ENCODE measurements around the gene PNMA6E. TPM values are rescaled to one million over a fixed set of nuclear protein-coding genes. Genes with fewer than 3 reads are reported as not detected.

PNMA6E gene
- total RNA-seq, 1 donor: 0.10 TPM

DNA sequence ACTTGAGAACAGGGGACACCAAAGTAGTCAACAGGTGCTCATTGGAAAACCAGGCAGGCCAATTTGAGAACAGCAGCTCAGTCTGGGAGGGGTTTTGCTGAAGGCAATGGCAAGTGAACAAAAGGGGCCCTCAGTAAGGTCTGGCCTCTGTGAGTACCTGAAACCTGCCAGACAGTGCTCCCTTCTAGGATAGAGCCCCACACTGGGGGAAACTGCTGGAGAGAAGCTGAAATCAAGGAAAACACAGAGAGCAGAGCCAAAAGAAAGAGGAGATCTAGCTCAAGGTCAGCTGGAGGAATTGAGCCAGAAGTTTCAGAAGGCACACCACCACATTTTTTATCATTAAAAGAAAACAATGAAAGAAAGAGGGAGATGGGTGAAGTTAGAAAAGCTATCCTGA lies 28.2 kb downstream of the PNMA6E start:
- no peak overlapping the region for H3K4me3 ChIP-seq (ENCODE audit: low read length)
- no peaks in the 10 kb centered on the region for H3K9me3 ChIP-seq (ENCODE audit: low read depth, low read length)
- H3K27me3 ChIP-seq (ENCODE audit: insufficient read depth, low read length): no peaks in the 10 kb centered on the region
- no peaks in the 10 kb centered on the region for H3K4me1 ChIP-seq (ENCODE audit: insufficient read depth, low read length)

DNA sequence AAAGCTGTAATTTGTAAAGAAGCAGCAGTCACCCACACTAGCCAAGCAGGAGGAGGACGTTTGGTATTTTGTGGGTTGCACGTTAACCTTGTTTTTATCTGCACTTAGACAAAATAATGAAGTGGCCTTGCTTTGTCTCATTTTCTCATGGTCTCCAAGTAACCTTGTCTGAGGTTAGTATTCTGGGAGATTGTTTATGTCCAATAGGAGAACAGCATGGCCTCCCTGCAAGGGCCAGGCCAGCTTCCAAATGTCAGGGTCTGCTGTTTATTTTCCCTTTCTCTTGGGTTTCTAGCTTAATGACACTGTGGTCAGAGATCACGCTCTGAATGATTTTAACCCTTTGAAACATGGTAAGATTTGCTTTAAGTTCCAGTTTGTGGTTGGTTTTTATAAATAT lies 29.9 kb downstream of the PNMA6E start:
- Histone ChIP-seq H3K27me3 (ENCODE audit: insufficient read depth, low read length) (no peaks in the 10 kb centered on the region), H3K4me1 (ENCODE audit: insufficient read depth, low read length) (no peaks in the 10 kb centered on the region), H3K9me3 (ENCODE audit: low read depth, low read length) (no peaks in the 10 kb centered on the region), H3K4me3 (ENCODE audit: low read length) (no peak overlapping the region)

DNA sequence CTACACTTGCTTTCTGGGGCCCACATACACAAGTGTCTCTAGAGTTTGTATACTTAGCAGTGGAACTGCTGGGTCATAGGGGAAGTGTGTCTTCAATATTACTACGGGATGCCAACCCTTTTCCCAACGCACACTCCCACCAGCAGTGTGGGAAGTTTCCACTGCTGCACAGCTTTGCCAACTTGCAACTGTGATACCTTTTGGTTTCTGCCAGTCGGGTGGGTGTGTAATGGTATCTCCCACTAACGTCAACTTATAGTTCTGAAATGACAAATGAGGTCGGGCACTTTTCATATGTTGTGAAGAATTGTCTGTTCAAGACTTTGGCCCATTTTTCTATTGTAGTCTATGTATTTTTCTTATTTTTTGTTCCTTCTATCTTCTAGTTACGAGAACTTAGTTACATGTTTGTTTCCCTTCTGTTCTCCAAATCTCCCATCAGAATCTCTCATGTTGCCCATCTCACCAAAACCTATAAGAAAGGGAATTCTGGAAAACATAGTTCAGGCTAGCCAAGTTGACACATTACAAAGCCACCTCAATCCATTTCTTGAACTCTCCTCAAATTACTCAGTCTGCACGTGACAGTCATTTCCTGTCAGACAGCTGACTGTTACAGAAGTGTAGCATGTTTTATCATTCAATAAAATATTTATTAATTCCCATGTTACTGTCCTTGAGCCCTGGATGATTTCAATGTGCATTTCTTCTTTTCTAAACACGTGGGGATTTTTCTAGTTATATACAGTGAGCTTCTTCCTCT lies 30.7 kb downstream of the PNMA6E start:
- H3K27me3 ChIP-seq (ENCODE audit: insufficient read depth, low read length): no peaks in the 10 kb centered on the region
- H3K9me3 ChIP-seq (ENCODE audit: low read depth, low read length): no peaks in the 10 kb centered on the region
- no peak overlapping the region for H3K4me3 ChIP-seq (ENCODE audit: low read length)
- H3K4me1 ChIP-seq (ENCODE audit: insufficient read depth, low read length): no peaks in the 10 kb centered on the region

DNA sequence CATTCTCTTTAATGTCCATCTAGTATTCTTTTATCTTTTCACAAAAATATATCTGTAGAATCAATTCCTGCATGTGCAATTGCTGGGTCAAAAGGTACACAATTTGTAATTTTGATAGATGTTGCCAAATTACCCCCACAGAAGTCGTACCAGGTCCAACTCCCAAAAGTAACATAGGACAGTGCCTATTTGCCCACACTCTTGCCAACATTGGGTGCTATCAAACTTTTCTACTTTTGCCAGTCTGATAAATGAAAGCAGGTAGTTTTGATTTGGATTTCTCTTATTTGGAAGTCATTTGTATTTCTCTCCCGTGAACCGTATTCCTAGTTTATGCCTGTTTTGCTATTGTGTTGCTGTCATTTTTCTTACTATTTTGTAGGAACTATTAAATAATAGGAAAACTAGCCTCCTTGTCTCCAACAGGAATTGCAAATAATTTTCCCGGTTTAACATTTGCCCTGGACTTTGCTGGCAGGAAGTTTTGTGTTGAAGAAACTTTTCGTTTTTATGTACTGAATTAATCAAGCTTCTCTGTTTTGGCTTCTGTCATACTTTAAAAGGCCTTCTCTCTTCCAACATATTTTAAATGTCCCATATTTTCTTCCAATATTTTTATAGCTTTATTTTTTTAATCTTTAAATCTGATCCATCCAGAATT lies 34.1 kb downstream of the PNMA6E start:
- Histone ChIP-seq H3K4me1 (ENCODE audit: insufficient read depth, low read length) (no peaks in the 10 kb centered on the region), H3K9me3 (ENCODE audit: low read depth, low read length) (no peaks in the 10 kb centered on the region), H3K4me3 (ENCODE audit: low read length) (no peak overlapping the region), H3K27me3 (ENCODE audit: insufficient read depth, low read length) (no peaks in the 10 kb centered on the region)

DNA sequence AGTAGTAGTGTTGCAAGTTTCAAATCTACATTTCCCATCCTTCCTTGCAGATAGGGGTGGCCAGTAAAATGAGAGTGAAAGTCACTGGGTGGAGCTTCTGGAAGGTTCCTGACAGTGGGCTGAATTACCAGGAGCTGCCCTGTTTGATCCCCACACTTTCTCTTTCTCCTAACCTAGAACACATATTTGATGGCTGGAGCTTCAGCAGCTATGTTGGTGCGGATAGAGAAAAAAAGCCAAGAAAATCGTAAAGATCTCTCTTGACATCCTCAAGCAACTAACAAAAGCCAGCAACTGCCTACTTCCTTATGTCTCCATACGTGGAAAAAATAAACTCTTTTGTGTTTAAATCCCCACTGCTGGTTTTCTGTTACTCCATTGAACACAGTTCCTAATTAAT lies 35.0 kb downstream of the PNMA6E start:
- Histone ChIP-seq H3K27me3 (ENCODE audit: insufficient read depth, low read length) (no peaks in the 10 kb centered on the region), H3K9me3 (ENCODE audit: low read depth, low read length) (no peaks in the 10 kb centered on the region), H3K4me1 (ENCODE audit: insufficient read depth, low read length) (no peaks in the 10 kb centered on the region), H3K4me3 (ENCODE audit: low read length) (no peak overlapping the region)

DNA sequence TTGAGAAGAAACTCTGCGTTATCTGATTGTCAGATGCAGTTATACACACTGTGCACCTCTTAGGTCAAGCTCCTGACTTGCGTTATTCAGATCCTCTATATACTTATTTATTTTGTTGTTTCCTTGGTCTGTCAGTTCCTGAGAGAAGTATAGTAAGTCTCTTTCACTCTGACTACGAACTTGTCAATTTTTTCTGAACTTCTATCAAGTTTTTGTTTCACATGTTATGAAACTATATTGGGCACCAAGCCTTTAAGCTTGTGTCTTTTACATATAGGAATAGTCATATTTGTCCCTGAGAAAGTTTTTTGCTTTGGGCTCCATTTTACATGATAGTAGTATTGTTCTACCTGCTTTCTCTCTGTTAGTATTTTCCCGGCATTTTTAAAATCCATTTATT lies 35.5 kb downstream of the PNMA6E start:
- Histone ChIP-seq H3K4me3 (ENCODE audit: low read length) (no peak overlapping the region), H3K27me3 (ENCODE audit: insufficient read depth, low read length) (no peaks in the 10 kb centered on the region), H3K4me1 (ENCODE audit: insufficient read depth, low read length) (no peaks in the 10 kb centered on the region), H3K9me3 (ENCODE audit: low read depth, low read length) (no peaks in the 10 kb centered on the region)

DNA sequence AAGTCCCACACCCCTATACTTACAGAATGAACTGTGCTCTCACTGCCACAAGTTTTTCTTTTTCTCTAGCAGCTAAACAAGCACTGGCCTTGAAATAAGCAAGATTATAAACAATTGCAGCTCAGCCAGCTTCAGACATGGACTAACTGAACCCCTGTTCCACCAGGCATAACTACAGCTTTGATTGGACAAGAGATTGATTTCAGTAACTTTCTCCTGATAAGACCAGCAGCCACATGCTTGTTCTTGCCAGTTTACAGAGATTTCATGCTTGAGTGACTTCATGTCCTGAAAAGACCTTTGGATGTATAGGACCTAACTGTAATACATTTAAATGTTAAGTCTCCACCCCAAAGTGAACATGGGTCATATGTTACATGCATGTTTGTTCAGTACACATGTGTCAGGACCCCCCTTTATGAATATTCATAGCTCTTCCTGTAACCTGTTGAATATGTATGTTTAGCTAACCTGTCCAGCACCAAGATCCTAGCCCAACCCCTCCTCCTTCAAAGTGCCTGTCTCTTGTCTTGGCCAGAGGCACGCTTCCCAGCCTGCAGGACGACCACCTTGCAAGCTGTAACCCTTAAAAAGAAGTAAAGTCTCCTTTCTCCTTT lies 39.3 kb downstream of the PNMA6E start:
- Histone ChIP-seq H3K27me3 (ENCODE audit: insufficient read depth, low read length) (no peaks in the 10 kb centered on the region), H3K4me3 (ENCODE audit: low read length) (no peak overlapping the region), H3K9me3 (ENCODE audit: low read depth, low read length) (no peaks in the 10 kb centered on the region), H3K4me1 (ENCODE audit: insufficient read depth, low read length) (no peaks in the 10 kb centered on the region)

DNA sequence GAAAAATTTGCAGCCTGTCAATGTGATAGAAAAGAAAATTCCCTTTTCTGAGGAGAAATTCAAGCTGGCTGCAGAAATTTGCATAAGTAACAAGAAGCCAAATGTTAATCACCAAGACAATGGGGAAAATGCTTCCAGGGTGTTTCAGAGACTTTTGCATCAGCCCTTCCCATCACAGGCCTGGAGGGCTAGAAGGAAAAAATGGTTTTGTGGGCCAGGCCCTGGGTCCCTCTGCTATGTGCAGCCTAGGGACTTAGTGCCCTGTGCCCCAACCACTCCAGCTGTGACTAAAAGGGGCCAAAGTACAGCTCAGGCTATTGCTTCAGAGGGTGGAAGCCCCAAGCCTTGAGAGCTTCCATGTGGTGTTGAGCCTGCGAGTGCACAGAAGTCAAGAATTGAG lies 43.3 kb downstream of the PNMA6E start:
- Histone ChIP-seq H3K27me3 (ENCODE audit: insufficient read depth, low read length) (no peaks in the 10 kb centered on the region), H3K4me3 (ENCODE audit: low read length) (no peak overlapping the region), H3K4me1 (ENCODE audit: insufficient read depth, low read length) (no peaks in the 10 kb centered on the region), H3K9me3 (ENCODE audit: low read depth, low read length) (no peaks in the 10 kb centered on the region)

DNA sequence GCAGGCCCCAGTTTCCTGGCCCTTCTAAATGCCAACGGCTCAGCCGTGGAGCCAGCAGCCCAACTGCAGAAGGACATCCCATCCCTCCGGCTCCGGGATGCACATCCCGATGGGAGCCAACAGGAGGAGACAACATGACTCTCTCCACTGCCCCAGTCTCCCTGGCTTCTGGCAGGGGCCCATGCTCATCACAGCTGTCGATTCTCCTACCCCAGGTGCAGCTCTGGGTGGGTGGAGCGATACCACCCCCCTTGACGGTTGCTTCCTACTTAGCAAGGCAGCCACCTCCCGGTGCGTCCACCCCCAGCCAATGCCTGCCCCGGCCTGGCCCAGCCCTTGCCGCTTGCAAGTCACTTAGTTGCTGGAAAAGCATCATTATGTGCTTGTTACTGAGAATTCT lies 47.7 kb downstream of the PNMA6E start:
- H3K27me3 ChIP-seq (ENCODE audit: insufficient read depth, low read length): no peaks in the 10 kb centered on the region
- H3K9me3 ChIP-seq (ENCODE audit: low read depth, low read length): no peaks in the 10 kb centered on the region
- H3K4me3 ChIP-seq (ENCODE audit: low read length): no peak overlapping the region
- no peaks in the 10 kb centered on the region for H3K4me1 ChIP-seq (ENCODE audit: insufficient read depth, low read length)

DNA sequence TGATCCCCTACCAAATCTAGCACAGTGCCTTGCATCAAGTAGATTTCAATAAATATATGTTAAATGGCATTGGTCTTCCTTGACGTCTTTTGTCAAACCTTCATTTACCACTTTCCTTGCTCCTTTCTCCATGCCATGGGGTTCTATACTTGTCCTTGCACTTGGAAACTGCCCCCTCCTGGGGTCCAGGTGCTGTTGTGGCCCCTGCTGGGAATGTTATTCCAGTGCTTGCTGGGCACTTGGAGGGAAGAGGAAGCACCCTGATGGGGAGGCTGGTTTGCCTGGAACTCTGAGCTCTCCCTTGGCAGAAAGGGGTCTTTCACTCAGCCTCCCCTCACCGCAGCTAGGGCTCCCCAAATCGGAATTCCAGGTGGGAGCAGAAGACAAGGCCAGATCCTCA lies 48.3 kb downstream of the PNMA6E start:
- H3K4me1 ChIP-seq (ENCODE audit: insufficient read depth, low read length): no peaks in the 10 kb centered on the region
- no peaks in the 10 kb centered on the region for H3K9me3 ChIP-seq (ENCODE audit: low read depth, low read length)
- no peak overlapping the region for H3K4me3 ChIP-seq (ENCODE audit: low read length)
- H3K27me3 ChIP-seq (ENCODE audit: insufficient read depth, low read length): no peaks in the 10 kb centered on the region

DNA sequence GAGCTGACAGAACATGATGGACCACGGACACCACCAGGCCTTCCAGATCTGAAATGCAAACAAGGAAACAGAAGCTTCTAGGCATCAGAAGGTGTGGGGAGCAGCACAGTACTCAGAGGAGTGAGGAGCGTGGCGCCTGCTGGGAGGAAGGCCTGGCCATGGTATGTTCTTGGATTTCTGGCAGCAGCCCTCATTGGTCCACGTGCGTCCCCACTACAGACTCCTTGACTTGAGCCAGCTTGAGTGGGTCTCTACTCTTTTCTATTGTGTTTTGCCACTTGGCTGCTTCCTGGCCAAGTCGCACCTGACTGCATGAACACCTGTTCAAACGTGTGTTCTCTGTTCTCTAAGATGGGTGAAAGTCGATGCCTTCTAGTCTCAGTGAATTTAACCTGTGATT lies 49.2 kb downstream of the PNMA6E start:
- Histone ChIP-seq H3K4me1 (ENCODE audit: insufficient read depth, low read length) (no peaks in the 10 kb centered on the region), H3K27me3 (ENCODE audit: insufficient read depth, low read length) (no peaks in the 10 kb centered on the region), H3K9me3 (ENCODE audit: low read depth, low read length) (no peaks in the 10 kb centered on the region), H3K4me3 (ENCODE audit: low read length) (no peak overlapping the region)

DNA sequence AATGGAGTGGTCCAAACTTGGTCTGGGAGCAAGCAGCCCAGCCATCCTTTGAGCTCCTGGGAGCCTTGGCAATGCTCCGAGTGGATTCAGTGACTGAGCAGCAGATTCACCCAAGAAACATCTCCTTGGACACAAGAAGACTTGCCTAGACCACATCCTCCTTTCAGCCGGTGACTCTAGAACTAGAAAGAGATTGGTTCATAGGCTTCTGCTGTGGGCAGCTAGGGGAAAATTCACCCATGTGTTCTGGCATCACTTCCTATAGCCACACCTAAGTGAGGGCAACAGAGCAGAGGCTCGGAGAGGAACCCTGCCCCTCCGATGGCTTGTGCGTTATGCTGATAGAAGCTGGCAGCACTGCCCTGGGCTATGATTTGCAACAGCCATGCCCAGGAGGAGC lies 51.2 kb downstream of the PNMA6E start:
- Histone ChIP-seq H3K9me3 (ENCODE audit: low read depth, low read length) (no peaks in the 10 kb centered on the region), H3K27me3 (ENCODE audit: insufficient read depth, low read length) (no peaks in the 10 kb centered on the region), H3K4me3 (ENCODE audit: low read length) (no peak overlapping the region), H3K4me1 (ENCODE audit: insufficient read depth, low read length) (no peaks in the 10 kb centered on the region)

DNA sequence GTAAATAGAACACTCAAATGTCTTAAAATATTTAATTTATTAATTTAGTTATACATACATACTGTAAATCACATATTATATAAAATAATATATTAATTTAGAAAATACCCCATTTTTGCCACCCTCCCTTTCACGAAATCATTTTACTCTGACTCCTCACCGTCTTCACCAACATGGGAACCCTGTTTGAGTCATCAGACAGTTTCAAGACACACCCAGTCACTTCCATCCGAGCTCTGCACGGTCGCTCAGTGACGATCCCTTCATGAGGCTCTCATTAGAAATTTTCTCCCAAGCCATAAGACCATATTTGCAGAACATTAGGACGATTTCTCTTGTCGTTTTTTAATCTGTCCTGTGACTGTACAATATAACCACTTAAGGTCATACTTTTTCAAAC lies 52.7 kb downstream of the PNMA6E start:
- Histone ChIP-seq H3K27me3 (ENCODE audit: insufficient read depth, low read length) (no peaks in the 10 kb centered on the region), H3K4me1 (ENCODE audit: insufficient read depth, low read length) (no peaks in the 10 kb centered on the region), H3K4me3 (ENCODE audit: low read length) (no peak overlapping the region), H3K9me3 (ENCODE audit: low read depth, low read length) (no peaks in the 10 kb centered on the region)

DNA sequence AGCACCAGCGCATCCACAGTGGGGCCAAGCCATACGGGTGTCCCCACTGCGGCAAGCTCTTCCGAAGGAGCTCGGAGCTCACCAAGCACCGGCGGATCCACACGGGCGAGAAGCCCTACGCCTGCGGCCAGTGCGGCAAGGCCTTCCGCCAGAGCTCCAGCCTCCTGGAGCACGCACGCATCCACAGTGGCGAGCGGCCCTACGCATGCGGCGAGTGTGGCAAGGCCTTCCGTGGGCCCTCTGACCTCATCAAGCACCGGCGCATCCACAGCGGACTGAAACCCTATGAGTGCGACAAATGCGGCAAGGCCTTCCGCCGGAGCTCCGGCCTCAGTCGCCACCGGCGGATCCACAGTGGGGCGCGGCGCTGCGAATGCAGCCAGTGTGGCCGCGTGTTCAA lies 53.6 kb downstream of the PNMA6E start:
- Histone ChIP-seq H3K4me3 (ENCODE audit: low read length) (no peak overlapping the region), H3K9me3 (ENCODE audit: low read depth, low read length) (no peaks in the 10 kb centered on the region), H3K4me1 (ENCODE audit: insufficient read depth, low read length) (no peaks in the 10 kb centered on the region), H3K27me3 (ENCODE audit: insufficient read depth, low read length) (no peaks in the 10 kb centered on the region)

All from mononuclear cell (primary cell).